CD14-positive monocyte (primary cell): ENCODE data around the gene TPST1. TPM values are rescaled to one million over a fixed set of nuclear protein-coding genes. Genes with fewer than 3 reads are reported as not detected.
"Not testable (repeated sequence)": the region's sequence is repeated elsewhere in the genome, so short reads cannot be mapped to it uniquely, and the experiment has no call there.

Experiments used
- DNase-seq, 3 donors: peaks; one replicate each; pipeline ENCODE4 v3.0.0-alpha.2; 2011 to 2022
- H2AFZ ChIP-seq: 2 replicates; pipeline ENCODE4 v1.6.0; 2012; ENCODE audit warnings: mild to moderate bottlenecking, low read depth, low read length, inconsistent platforms; ENCODE audit not compliant: insufficient read depth, poor library complexity, severe bottlenecking
- H3K27ac ChIP-seq, 2 donors: 1 replicate in 1 of 2; 2 replicates in 1 of 2; pipeline ENCODE4 v1.5.1; 2012 to 2013; ENCODE audit warnings: low read length in 2 of 2, control low read depth in 1 of 2, inconsistent platforms in 1 of 2, low read depth in 1 of 2, mild to moderate bottlenecking in 1 of 2
- H3K27me3 ChIP-seq, 2 donors: one replicate each; pipeline versions ENCODE4 v1.6.0 to v1.6.1; 2011 to 2013; ENCODE audit warnings: low read length in 2 of 2; ENCODE audit not compliant: control insufficient read depth in 2 of 2, insufficient read depth in 2 of 2
- H3K36me3 ChIP-seq, 2 donors: replicated peaks in 1 of 2; 1 replicate in 1 of 2; 2 replicates in 1 of 2; pipeline versions ENCODE4 v1.5.1 to v1.6.1; 2012 to 2013; ENCODE audit warnings: low read length in 2 of 2, control low read depth in 1 of 2, inconsistent platforms in 1 of 2, mild to moderate bottlenecking in 1 of 2; ENCODE audit not compliant: insufficient read depth in 2 of 2, control insufficient read depth in 1 of 2
- H3K4me1 ChIP-seq, 2 donors: 1 replicate in 1 of 2; 2 replicates in 1 of 2; pipeline versions ENCODE4 v1.5.1 to v1.6.1; 2012 to 2013; ENCODE audit warnings: low read length in 2 of 2, control low read depth in 1 of 2, inconsistent platforms in 1 of 2, mild to moderate bottlenecking in 1 of 2, moderate library complexity in 1 of 2; ENCODE audit not compliant: insufficient read depth in 2 of 2, control insufficient read depth in 1 of 2
- H3K4me2 ChIP-seq: replicated peaks from 2 replicates; pipeline ENCODE3; 2012; ENCODE audit warnings: low read length, moderate library complexity, mild to moderate bottlenecking; ENCODE audit not compliant: poor library complexity, severe bottlenecking; ENCODE audit errors: extremely low read depth
- H3K4me3 ChIP-seq, 3 experiments: fragments of 200-600 bp in 1 of 3; sonication (generic) in 1 of 3; replicated peaks in 1 of 3; 1 replicate in 2 of 3; 2 replicates in 1 of 3; pipeline ENCODE4 v1.5.1; 2011 to 2013; ENCODE audit warnings: low read length in 3 of 3, mild to moderate bottlenecking in 3 of 3, control low read depth in 2 of 3, low read depth in 2 of 3, inconsistent platforms in 1 of 3, moderate library complexity in 1 of 3
- H3K79me2 ChIP-seq: 2 replicates; pipeline ENCODE4 v1.6.0; 2012; ENCODE audit warnings: mild to moderate bottlenecking, control low read depth, inconsistent platforms, low read length, moderate library complexity; ENCODE audit not compliant: insufficient read depth
- H3K9ac ChIP-seq: 2 replicates; pipeline ENCODE4 v1.6.0; 2017; ENCODE audit warnings: low read length, mild to moderate bottlenecking; ENCODE audit not compliant: insufficient read depth, poor library complexity, severe bottlenecking
- H3K9me3 ChIP-seq, 2 donors: replicated peaks in 1 of 2; 1 replicate in 1 of 2; 2 replicates in 1 of 2; pipeline versions ENCODE4 v1.5.1 to v1.6.1; 2012 to 2013; ENCODE audit warnings: low read length in 2 of 2, control low read depth in 1 of 2; ENCODE audit not compliant: control insufficient read depth in 1 of 2, insufficient read depth in 1 of 2
- H4K20me1 ChIP-seq: 2 replicates; pipeline ENCODE4 v1.6.0; 2012; ENCODE audit warnings: mild to moderate bottlenecking, low read length, control low read depth, moderate library complexity; ENCODE audit not compliant: insufficient read depth
- H3K27ac Mint-ChIP-seq, 7 donors: one replicate each; pipeline ENCODE4 v1.8.0; 2020; ENCODE audit warnings: mild to moderate bottlenecking in 7 of 7, mixed read lengths in 7 of 7, moderate library complexity in 6 of 7, inconsistent platforms in 2 of 7
- H3K27me3 Mint-ChIP-seq, 3 donors: one replicate each; pipeline ENCODE4 v1.8.0; 2021 to 2022; ENCODE audit warnings: low read depth in 3 of 3, mild to moderate bottlenecking in 3 of 3, mixed read lengths in 3 of 3, moderate library complexity in 3 of 3, inconsistent platforms in 1 of 3
- H3K36me3 Mint-ChIP-seq, 2 donors: one replicate each; pipeline ENCODE4 v1.8.0; 2020; ENCODE audit warnings: mixed read lengths in 2 of 2, inconsistent platforms in 1 of 2, mild to moderate bottlenecking in 1 of 2
- H3K4me1 Mint-ChIP-seq: one replicate; pipeline ENCODE4 v1.8.0; 2020; ENCODE audit warnings: mild to moderate bottlenecking, mixed read lengths
- H3K4me3 Mint-ChIP-seq, 2 donors: one replicate each; pipeline ENCODE4 v1.8.0; 2020; ENCODE audit warnings: mild to moderate bottlenecking in 2 of 2, mixed read lengths in 2 of 2, moderate library complexity in 1 of 2
- H3K9me3 Mint-ChIP-seq, 7 donors: one replicate each; pipeline ENCODE4 v1.8.0; 2020 to 2022; ENCODE audit warnings: mixed read lengths in 7 of 7, mild to moderate bottlenecking in 6 of 7, moderate library complexity in 6 of 7, inconsistent platforms in 2 of 7
- CTCF ChIP-seq: fragments of 200-600 bp; IDR thresholded peaks from one replicate; pipeline ENCODE4 v1.8.0; 2022; ENCODE audit warnings: antibody characterized with exemption, mild to moderate bottlenecking
- WGBS: methylation state at CpG from one replicate; pipeline ENCODE4 v1.1.5; 2013; ENCODE audit warnings: missing lambda C conversion rate; ENCODE audit not compliant: insufficient coverage; 5-methylcytosine and 5-hydroxymethylcytosine counted together
- intact Hi-C, 2 donors: fragments of 100-400 bp; cut with micrococcal nuclease; formaldehyde crosslinking; loops; one replicate each; pipeline versions ENCODE4 v1.15.0 to v1.15.1; 2023
- polyA plus RNA-seq, 3 donors: library from polyadenylated mRNA; depleted of rRNA in 1 of 3; unstranded in 2 of 3; stranded (reverse) in 1 of 3; fragments of 300-500 nt in 2 of 3; fragments of >200 nt in 1 of 3; fragmentation: Illumina TruSeq in 2 of 3; gene quantifications; 1 replicate in 2 of 3; 2 replicates in 1 of 3; pipeline ENCODE4 v1.2.3, GENCODE V29; 2012 to 2021

TPST1 gene
- polyA plus RNA-seq, 3 donors, result 0.54 to 4.8 (median 4.2) TPM

GRCh38 chr7:66401932-66402331 is 196.8 kb downstream of the TPST1 start:
- H3K27ac ChIP-seq, H3K4me1 Mint-ChIP-seq, H4K20me1 ChIP-seq, H3K9me3 Mint-ChIP-seq, H3K27me3 Mint-ChIP-seq, H3K4me2 ChIP-seq, H2AFZ ChIP-seq, H3K9ac ChIP-seq, intact Hi-C loops, DNase-seq, H3K27ac Mint-ChIP-seq, H3K27me3 ChIP-seq, H3K79me2 ChIP-seq, H3K4me3 Mint-ChIP-seq, H3K4me3 ChIP-seq, H3K36me3 ChIP-seq, H3K4me1 ChIP-seq: not testable (repeated sequence)
- H3K36me3 Mint-ChIP-seq, result peaks cover 6 to 14% of the 10 kb centered on the region in 2 donors
- peaks cover 0 to 15% of the 10 kb centered on the region in 2 donors for H3K9me3 ChIP-seq
- WGBS, result 100% methylated on average over 2 of the region's 3 CpGs

GRCh38 chr7:66403564-66403963 is 198.4 kb downstream of the TPST1 start:
- no peaks in the 10 kb centered on the region for H3K27me3 ChIP-seq
- Mint-ChIP-seq H3K4me3 (no peak overlapping the region), H3K9me3 (peaks cover 2 to 10% (median 5%) of the 10 kb centered on the region in 7 donors), H3K27me3 (peaks cover 0 to 6% (median 6%) of the 10 kb centered on the region in 3 donors), H3K36me3 (peaks cover 6 to 14% of the 10 kb centered on the region in 2 donors), H3K27ac (no peak overlapping the region), H3K4me1 (peaks cover 5% of the 10 kb centered on the region)
- no peak for DNase-seq
- no CpG with 5 or more reads among the region's 4 CpGs for WGBS
- H3K9me3 ChIP-seq, result peaks cover 0 to 15% of the 10 kb centered on the region in 2 donors
- H3K36me3 ChIP-seq, result peaks cover 0 to 4% of the 10 kb centered on the region in 2 donors
- TF ChIP-seq CTCF, result no peak
- H3K79me2 ChIP-seq, result no peaks in the 10 kb centered on the region
- no peak overlapping the region for H3K27ac ChIP-seq
- no peak overlapping the region for H2AFZ ChIP-seq
- no peak overlapping the region for H3K9ac ChIP-seq
- H3K4me2 ChIP-seq, result no peak overlapping the region
- no peak overlapping the region for H3K4me3 ChIP-seq
- H4K20me1 ChIP-seq, result no peaks in the 10 kb centered on the region
- H3K4me1 ChIP-seq, result no peaks in the 10 kb centered on the region
- intact Hi-C loops, result no loop called here
